K562 (cell line): ENCODE results near the gene FCRL6. TPM values are rescaled to one million over a fixed set of nuclear protein-coding genes. Genes with fewer than 3 reads are reported as not detected.

Experiments
- ATAC-seq: fragments of 200-7000 bp; cut with Tn5 transposase; 3 replicates; pipeline ENCODE4 v1.9.1; 2020; ENCODE audit warnings: moderate library complexity
- BruUV-seq: library from RNA; stranded (reverse); fragments of 400-500 nt; replicated peaks from 2 replicates; lab custom pipeline; 2021; lab: Mats Ljungman, UMichigan
- CTCF ChIA-PET: fragments of 300-600 bp; formaldehyde crosslinking; extraction: SDS; loops from one replicate; lab custom pipeline; 2021; ENCODE audit warnings: low intra/inter-chr PET ratio; lab: Yijun Ruan, JAX
- POLR2A ChIA-PET: fragments of 300-600, 350-650 bp; sonication (Branson Sonifier 250); formaldehyde crosslinking; extraction: SDS; loops from one replicate; lab custom pipeline; 2021; ENCODE audit warnings: antibody characterized with exemption, inconsistent platforms; lab: Yijun Ruan, JAX
- DNase-seq, 4 experiments: peaks; one replicate each; pipeline versions ENCODE4 v3.0.0 to v3.0.0-alpha.2; 2011 to 2018; ENCODE audit warnings: low spot score in 3 of 4, mixed read lengths in 3 of 4; ENCODE audit errors: extremely low read depth in 1 of 4
- FAIRE-seq: peaks from 2 replicates; lab custom pipeline; 2011; peaks lifted over from hg19 to GRCh38; lab: Jason Lieb, UNC
- H2AFZ ChIP-seq: 2 replicates; pipeline ENCODE4 v1.6.0; 2011; ENCODE audit warnings: low read depth, low read length, control low read depth, inconsistent platforms
- H3K27ac ChIP-seq: fragments of 200-600 bp; 3 replicates; pipeline ENCODE4 v1.8.0; 2011; ENCODE audit warnings: low read depth, mild to moderate bottlenecking, control low read depth, inconsistent platforms, low read length, moderate library complexity, mixed read lengths; ENCODE audit errors: extremely low read depth
- H3K27me3 ChIP-seq, 2 experiments: fragments of 300-600 bp in 1 of 2; 2 replicates in 1 of 2; 3 replicates in 1 of 2; pipeline versions ENCODE4 v1.6.0 to v1.8.0; 2011; ENCODE audit warnings: inconsistent platforms in 2 of 2, low read length in 2 of 2, mild to moderate bottlenecking in 1 of 2, mixed read lengths in 1 of 2, moderate library complexity in 1 of 2; ENCODE audit not compliant: control insufficient read depth in 2 of 2, insufficient read depth in 2 of 2
- H3K36me3 ChIP-seq: fragments of 300-600 bp; 3 replicates; pipeline ENCODE4 v1.8.0; 2011; ENCODE audit warnings: mild to moderate bottlenecking, low read length, inconsistent platforms; ENCODE audit not compliant: control insufficient read depth, insufficient read depth
- H3K4me1 ChIP-seq, 2 experiments: fragments of 200-600 bp in 1 of 2; replicated peaks in 1 of 2; 2 replicates in 1 of 2; 3 replicates in 1 of 2; pipeline versions ENCODE4 v1.5.1 to v1.8.0; 2011; ENCODE audit warnings: inconsistent platforms in 2 of 2, low read length in 2 of 2, mild to moderate bottlenecking in 1 of 2, mixed read lengths in 1 of 2, moderate library complexity in 1 of 2; ENCODE audit not compliant: control insufficient read depth in 2 of 2, insufficient read depth in 2 of 2
- H3K4me2 ChIP-seq: 2 replicates; pipeline ENCODE4 v1.6.1; 2011; ENCODE audit warnings: low read length, control low read depth, inconsistent platforms, mixed read lengths; ENCODE audit not compliant: insufficient read depth
- H3K4me3 ChIP-seq: fragments of 200-600 bp; sonication (generic), shearing (Covaris generic); 2 replicates; pipeline ENCODE4 v1.5.1; 2016; ENCODE audit warnings: control low read depth, inconsistent platforms
- H3K79me2 ChIP-seq: fragments of 200-600 bp; 3 replicates; pipeline ENCODE4 v1.8.0; 2011; ENCODE audit warnings: low read length, inconsistent platforms; ENCODE audit not compliant: control insufficient read depth, insufficient read depth
- H3K9ac ChIP-seq, 2 experiments: 2 replicates each; pipeline versions ENCODE4 v1.6.0 to v1.6.1; 2011; ENCODE audit warnings: low read depth in 2 of 2, low read length in 2 of 2, control low read depth in 1 of 2, inconsistent platforms in 1 of 2, mild to moderate bottlenecking in 1 of 2, mixed read lengths in 1 of 2; ENCODE audit not compliant: insufficient read depth in 1 of 2
- H3K9me1 ChIP-seq: one replicate; pipeline ENCODE4 v1.6.0; 2011; ENCODE audit warnings: inconsistent platforms, mild to moderate bottlenecking, low read length, moderate library complexity; ENCODE audit not compliant: control insufficient read depth, insufficient read depth
- H3K9me3 ChIP-seq: replicated peaks from 2 replicates; pipeline ENCODE4 v1.5.1; 2011; ENCODE audit warnings: low read depth, low read length, inconsistent platforms; ENCODE audit not compliant: control insufficient read depth, insufficient read depth
- H4K20me1 ChIP-seq: replicated peaks from 2 replicates; pipeline ENCODE4 v1.6.1; 2011; ENCODE audit warnings: low read length, inconsistent platforms, mixed read lengths; ENCODE audit not compliant: control insufficient read depth, insufficient read depth
- AFF4 ChIP-seq: sonication (generic); formaldehyde crosslinking; IDR thresholded peaks from 2 replicates; pipeline ENCODE4 v1.8.0; 2023; ENCODE audit warnings: mild to moderate bottlenecking, missing genetic modification reagents
- CTCFL ChIP-seq: IDR thresholded peaks from 2 replicates; pipeline ENCODE4 v1.6.1; 2011; ENCODE audit warnings: borderline replicate concordance, low read depth, mild to moderate bottlenecking, moderate library complexity, low read length; ENCODE audit not compliant: insufficient read depth, poor library complexity, severe bottlenecking
- ELF4 ChIP-seq: fragments of 450-650 bp; formaldehyde crosslinking; IDR thresholded peaks from 2 replicates; pipeline ENCODE4 v1.4.0; 2022; ENCODE audit warnings: missing genetic modification characterization
- HDAC1 ChIP-seq, 2 experiments: fragments of 450-650 bp; IDR thresholded peaks; 2 replicates each; pipeline ENCODE4 v1.6.1; 2016 to 2017; ENCODE audit warnings: inconsistent platforms in 1 of 2, mild to moderate bottlenecking in 1 of 2, moderate library complexity in 1 of 2
- LEF1 ChIP-seq: fragments of 450-650 bp; IDR thresholded peaks from 2 replicates; pipeline ENCODE4 v1.6.1; 2016; ENCODE audit warnings: mild to moderate bottlenecking
- MYNN ChIP-seq, 2 experiments: sonication (generic); formaldehyde crosslinking in 1 of 2; IDR thresholded peaks; 2 replicates each; pipeline versions ENCODE4 v1.5.0 to v1.6.1; 2016 to 2020; ENCODE audit warnings: antibody characterized with exemption in 1 of 2, missing genetic modification reagents in 1 of 2
- PHF20 ChIP-seq: fragments of 450-650 bp; IDR thresholded peaks from 2 replicates; pipeline ENCODE4 v1.6.1; 2018; ENCODE audit not compliant: partially characterized antibody
- RFX1 ChIP-seq: fragments of 450-650 bp; IDR thresholded peaks from 2 replicates; pipeline ENCODE4 v1.6.1; 2016; ENCODE audit warnings: mild to moderate bottlenecking, moderate library complexity
- SNAPC5 ChIP-seq: fragments of 250-450 bp; sonication (Bioruptor Pico); IDR thresholded peaks from 2 replicates; pipeline ENCODE4 v1.8.0; 2021; ENCODE audit warnings: moderate library complexity, mild to moderate bottlenecking, inconsistent platforms
- TAF15 ChIP-seq: fragments of 200-400 bp; formaldehyde crosslinking; IDR thresholded peaks from 2 replicates; pipeline ENCODE4 v1.6.1; 2017; ENCODE audit warnings: mild to moderate bottlenecking, low read depth, low read length, moderate library complexity
- THAP7 ChIP-seq: fragments of 250-450 bp; sonication (Bioruptor Pico); IDR thresholded peaks from 2 replicates; pipeline ENCODE4 v1.5.0; 2021
- ZNF668 ChIP-seq: fragments of 250-450 bp; sonication (Bioruptor Pico); IDR thresholded peaks from 2 replicates; pipeline ENCODE4 v1.8.0; 2022; ENCODE audit warnings: mild to moderate bottlenecking, inconsistent platforms
- ZNF695 ChIP-seq: fragments of 450-650 bp; formaldehyde crosslinking; IDR thresholded peaks from 2 replicates; pipeline ENCODE4 v1.4.0; 2020; ENCODE audit warnings: mild to moderate bottlenecking, moderate library complexity
- WGBS: fragments of 100-300 bp; shearing (Covaris generic); methylation state at CpG from one replicate; pipeline ENCODE4 v1.1.6; 2016; ENCODE audit warnings: low coverage, mixed read lengths; ENCODE audit not compliant: insufficient coverage; ENCODE audit errors: missing lambda C conversion rate; 5-methylcytosine and 5-hydroxymethylcytosine counted together
- in situ Hi-C: fragments of 300-500 bp; cut with MboI; formaldehyde crosslinking; loops from 4 replicates; pipeline ENCODE4 v1.15.0; 2018; ENCODE audit warnings: inconsistent platforms, mixed read lengths
- intact Hi-C: fragments of 100-400 bp; cut with micrococcal nuclease; formaldehyde crosslinking; loops from 2 replicates; pipeline ENCODE4 v1.14.2; 2022
- polyA plus RNA-seq, 8 experiments: library from polyadenylated mRNA; depleted of rRNA in 4 of 8; stranded (reverse) in 5 of 8; unstranded in 3 of 8; fragments of >200 nt; fragmentation: Nextera tagmentation in 2 of 8; fragmentation: Illumina TruSeq in 1 of 8; extraction: Ambion mirVana in 2 of 8; extraction: Trizol in 1 of 8; gene quantifications; 2 replicates each; pipeline versions ENCODE4 v1.2.1 to v1.2.3, GENCODE V29; 2011 to 2014; ENCODE audit warnings: inconsistent platforms in 1 of 8, missing spikeins in 1 of 8
- total RNA-seq, 7 experiments: library from RNA; depleted of rRNA in 6 of 7; stranded (reverse); fragments of >200 nt in 6 of 7; fragmentation: Illumina TruSeq in 2 of 7; extraction: Trizol in 2 of 7; gene quantifications; 2 replicates each; pipeline versions ENCODE4 v1.2.1 to v1.2.3, GENCODE V29; 2011 to 2021; ENCODE audit warnings: low replicate concordance in 1 of 7

FCRL6 gene
- total and polyA plus RNA-seq, 9 of the 15 experiments (the other 6 are each of a cell fraction or from before 2014, with no cell fraction given): not detected

- no peak for TF ChIP-seq AFF4 (CRISPR knock-in tag)
- TF ChIP-seq, all 486 proteins: peak for 0
These were observed 20.2 kb upstream of the FCRL6 start (continued) for GRCh38 chr1:159781992-159782391.

- no peaks in the 10 kb centered on the region for H3K9me1 ChIP-seq
- ATAC-seq (no peak), FAIRE-seq (no peak), DNase-seq (no peak)
- TF ChIP-seq ZNF668 (no peak), SNAPC5 (CRISPR knock-in tag) (no peak), CTCFL (no peak), HDAC1 (IDR thresholded peaks at IDR 0.05) (no peak), LEF1 (no peak), RFX1 (no peak), ZNF695 (CRISPR knock-in tag) (no peak), TAF15 (no peak), PHF20 (no peak), ELF4 (CRISPR knock-in tag) (no peak), MYNN (IDR thresholded peaks at IDR 0.05) (no peak), MYNN (CRISPR knock-in tag; IDR thresholded peaks at IDR 0.05) (no peak), THAP7 (CRISPR knock-in tag) (no peak)
- H3K27me3 ChIP-seq: 0 out of 5 replicates have a peak, but pooled peaks cover 0 to 1% of the 10 kb centered on the region in 2 experiments
- CTCF ChIA-PET: no interaction called here
- no peak overlapping the region for H3K4me2 ChIP-seq
- H3K36me3 ChIP-seq: no peaks in the 10 kb centered on the region
- no TSS peak for BruUV-seq
- in situ Hi-C loops: no loop called here
- H3K4me3 ChIP-seq: no peak overlapping the region
- intact Hi-C loops: loop anchor here (5.0 kb wide), 4 partner anchors 34 to 224 kb away; partner anchors contain the start of gene IGSF9
- H3K27ac ChIP-seq: no peak overlapping the region
- H3K79me2 ChIP-seq: no peaks in the 10 kb centered on the region; the same call in 2 of the 3 replicates
- no peaks in the 10 kb centered on the region for H3K9me3 ChIP-seq
- POLR2A ChIA-PET: interaction anchor here (0.6 to 1.8 kb wide), 2 partner anchors 15 to 216 kb away, joined by 5 to 7 read pairs; no protein-coding TSS in a partner anchor
- no peak overlapping the region for H3K9ac ChIP-seq
- WGBS: 0% methylated on average over 1 of the region's 1 CpG
- H2AFZ ChIP-seq: no peak overlapping the region
- H4K20me1 ChIP-seq: no peaks in the 10 kb centered on the region; the same call in 1 of the 2 replicates
- H3K4me1 ChIP-seq: peaks cover 0 to 17% of the 10 kb centered on the region in 2 experiments; a peak in 3 of 5 replicates
These were observed 18.4 kb upstream of the FCRL6 start for GRCh38 chr1:159783724-159784123.
